ENCODE data around the gene NPAS2.

The NPAS2 gene, protein sequence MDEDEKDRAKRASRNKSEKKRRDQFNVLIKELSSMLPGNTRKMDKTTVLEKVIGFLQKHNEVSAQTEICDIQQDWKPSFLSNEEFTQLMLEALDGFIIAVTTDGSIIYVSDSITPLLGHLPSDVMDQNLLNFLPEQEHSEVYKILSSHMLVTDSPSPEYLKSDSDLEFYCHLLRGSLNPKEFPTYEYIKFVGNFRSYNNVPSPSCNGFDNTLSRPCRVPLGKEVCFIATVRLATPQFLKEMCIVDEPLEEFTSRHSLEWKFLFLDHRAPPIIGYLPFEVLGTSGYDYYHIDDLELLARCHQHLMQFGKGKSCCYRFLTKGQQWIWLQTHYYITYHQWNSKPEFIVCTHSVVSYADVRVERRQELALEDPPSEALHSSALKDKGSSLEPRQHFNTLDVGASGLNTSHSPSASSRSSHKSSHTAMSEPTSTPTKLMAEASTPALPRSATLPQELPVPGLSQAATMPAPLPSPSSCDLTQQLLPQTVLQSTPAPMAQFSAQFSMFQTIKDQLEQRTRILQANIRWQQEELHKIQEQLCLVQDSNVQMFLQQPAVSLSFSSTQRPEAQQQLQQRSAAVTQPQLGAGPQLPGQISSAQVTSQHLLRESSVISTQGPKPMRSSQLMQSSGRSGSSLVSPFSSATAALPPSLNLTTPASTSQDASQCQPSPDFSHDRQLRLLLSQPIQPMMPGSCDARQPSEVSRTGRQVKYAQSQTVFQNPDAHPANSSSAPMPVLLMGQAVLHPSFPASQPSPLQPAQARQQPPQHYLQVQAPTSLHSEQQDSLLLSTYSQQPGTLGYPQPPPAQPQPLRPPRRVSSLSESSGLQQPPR

DNA sequence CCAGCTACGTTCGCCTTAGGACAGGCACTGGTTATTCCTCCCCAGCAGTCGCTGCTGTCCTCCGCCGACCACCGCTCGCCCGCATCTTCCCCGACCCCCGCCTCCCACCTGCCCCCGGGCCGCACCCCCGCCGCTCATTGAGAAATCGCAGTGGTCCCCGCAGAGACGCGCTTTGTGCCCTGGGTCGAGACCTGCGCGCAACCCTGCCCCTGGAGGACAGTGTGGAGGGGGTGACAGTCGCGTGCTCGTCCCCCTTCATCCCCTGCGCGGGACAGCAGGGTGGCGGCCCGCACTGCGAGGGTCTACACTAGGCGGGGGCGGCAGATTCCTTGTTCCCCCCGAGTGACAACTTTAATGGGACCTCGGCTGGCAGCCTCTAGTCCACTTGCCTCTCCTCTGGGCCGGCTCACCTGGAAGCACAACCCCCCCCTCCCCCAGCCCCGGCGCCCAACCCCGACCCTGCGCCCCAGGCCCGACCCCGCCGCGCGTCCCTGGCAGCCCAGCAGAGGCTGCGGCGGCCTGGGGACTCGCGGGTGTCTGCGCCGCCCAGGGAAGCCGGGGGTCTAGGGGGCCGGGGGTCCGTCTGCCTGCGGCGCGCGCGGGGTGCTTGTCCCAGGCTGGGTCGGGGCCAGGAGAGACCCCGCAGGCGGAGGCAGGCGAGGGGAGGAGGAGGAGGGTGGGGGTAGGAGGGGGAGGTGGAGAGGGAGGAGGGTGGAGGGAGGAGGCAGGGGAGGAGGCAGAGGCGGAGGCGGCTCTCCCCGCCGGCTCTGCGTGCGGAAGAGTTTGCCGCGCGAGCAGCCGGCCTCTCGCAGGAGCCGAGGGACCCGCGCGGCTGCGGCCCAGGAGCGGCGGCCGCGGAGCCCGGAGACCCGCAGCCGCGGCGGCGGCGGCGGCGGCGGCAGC, at the start of gene NPAS2:
TSS of gene NPAS2 (plus strand) at position 770 of the 903 bp plus-strand sequence. CDS start 84,616 bp downstream, outside the sequence.
- no peak for DNase-seq

DNA sequence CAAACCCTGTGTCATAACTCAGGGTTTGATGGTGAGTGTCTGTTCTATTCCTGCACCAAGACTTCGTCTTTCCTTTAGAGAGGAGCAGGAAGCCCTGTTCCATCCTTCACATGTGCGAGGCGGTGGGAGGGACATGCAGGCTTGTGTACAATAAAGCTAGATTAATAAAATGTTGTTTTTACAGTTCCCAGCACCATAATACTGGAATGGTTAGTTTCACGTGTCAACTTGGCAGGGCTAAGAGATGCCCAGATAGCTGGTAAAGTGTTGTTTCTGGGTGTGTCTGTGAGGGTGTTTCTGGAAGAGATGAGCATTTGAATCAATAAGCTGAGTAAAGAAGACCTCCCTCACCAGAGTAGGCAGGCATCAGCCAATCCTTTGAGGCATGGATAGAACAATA, 48.8 kb upstream of the NPAS2 start:
- DNase-seq = no peak

DNA sequence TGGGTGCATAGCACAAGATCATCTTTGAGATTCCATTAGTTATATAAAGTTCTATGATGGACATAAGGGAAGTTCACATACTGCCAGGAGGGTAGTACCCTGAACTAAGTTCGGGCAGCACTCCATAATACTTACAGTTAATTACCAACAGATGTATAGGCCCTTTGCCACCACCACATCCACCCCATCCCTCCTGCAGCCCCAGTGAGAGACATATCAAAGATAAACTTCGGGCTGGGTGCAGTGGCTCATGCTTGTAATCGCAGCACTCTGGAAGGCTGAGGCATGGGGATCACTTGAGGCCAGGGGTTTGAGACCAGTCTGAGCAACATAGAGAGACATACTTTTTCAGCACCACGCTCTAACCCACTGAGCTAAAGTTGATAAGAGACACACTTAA, 46.4 kb upstream of the NPAS2 start:
- no peak for DNase-seq

DNA sequence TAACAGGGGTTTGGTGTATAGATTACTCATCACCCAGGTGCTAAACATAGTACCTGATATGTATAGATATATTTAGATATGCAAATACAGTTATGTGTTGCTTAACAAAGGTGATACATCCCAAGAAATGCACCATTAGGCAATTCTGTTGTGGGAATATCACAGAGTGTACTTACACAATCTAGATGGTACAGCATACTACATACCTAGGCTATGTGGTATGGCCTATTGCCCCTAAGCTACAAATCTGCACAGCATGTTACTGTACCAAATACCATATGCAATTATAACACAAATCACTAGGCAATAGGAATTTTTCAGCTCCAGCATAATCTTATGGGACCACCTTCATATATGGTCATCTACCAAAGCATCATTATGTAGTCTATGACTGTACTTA, 43.5 kb upstream of the NPAS2 start:
- DNase-seq = no peak

DNA sequence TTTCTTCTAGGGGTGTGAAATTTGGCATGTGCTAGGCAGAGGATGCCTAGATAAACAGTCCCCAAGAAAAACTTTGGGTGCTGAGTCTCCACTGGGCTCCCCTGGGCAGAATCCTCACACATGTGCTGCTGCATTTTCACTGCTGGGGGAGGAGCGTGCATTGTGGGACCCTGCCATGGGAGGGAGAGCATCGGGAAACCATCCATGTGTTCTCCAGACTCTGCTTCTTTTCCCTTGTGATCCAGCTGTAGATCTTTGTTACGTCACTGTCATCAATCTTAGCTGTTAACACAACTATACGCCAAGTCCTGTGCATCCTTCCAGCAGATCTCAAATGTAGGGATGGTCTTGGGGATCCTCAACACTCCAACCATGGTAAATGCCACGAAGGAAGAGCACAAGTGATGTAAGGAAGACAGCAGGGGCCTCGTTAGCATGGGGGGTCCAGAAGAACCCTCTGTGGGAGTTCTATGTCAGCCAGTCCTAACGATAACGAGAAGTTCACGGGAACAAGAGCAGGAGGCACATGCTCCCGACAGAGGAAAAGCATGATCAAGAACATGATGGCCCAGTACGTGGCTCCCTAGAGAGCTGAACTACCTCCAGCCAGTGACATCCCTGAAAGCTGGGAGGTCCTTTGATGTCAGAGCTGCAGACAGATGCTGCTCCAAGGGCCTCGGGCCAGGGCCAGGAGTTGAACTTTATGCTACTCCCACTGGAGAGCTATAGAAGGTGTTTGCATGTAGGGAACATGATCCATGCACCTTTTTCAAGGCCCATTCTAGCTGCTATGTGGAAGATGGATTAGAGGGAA, 41.1 kb upstream of the NPAS2 start:
- no peak for DNase-seq

DNA sequence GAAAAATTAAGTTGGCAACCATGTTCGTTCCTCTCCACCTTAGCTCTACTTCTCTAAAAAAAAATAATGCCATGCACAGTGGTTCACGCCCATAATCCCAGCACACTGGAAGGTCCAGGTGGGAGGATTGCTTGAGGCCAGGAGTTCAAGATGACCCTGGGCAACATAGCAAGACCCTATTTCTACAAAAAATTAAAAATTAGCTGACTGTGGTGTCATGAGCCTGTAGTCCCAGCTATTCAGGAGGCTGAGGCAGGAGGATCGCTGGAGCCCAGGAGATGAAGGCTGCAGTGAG, 40.1 kb upstream of the NPAS2 start:
- no peak for DNase-seq

DNA sequence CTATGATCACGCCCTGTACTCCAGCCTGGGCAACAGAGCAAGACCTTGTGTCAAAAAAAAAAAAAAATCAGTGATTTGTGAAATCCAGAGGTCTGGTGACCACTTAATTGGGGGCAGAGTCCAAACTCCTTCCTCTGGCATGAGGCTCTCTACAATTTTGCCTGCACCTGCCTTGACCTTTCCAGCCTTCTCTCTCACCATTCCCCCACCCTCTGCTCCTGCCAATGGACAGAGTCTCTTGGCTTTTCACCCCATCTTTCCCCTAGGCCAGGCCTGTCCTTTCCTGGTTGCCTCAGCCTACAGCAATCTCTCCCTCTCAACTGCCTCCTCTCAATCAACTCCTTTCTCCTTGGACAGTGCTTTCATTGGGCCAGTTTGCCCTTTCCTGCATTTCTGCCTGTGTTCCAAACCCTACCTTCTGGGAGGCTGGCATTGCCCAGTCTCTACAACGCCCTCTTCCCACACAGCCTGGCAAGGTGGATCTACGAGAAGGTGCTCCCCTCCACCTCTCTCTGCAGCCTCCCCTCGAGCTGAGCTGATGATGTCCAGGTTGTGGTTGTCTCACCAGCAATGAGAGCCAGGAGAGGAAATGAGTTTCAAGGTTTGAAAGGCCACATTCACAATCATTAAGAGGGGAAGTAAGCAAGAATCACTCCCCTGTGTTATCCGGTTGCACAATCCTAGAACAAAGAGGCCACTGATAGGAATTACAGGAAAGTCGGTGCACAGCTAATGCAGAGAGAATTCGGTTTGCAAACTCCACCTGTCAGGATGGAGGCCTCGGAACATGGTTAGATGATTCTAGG, 39.5 kb upstream of the NPAS2 start:
- no peak for DNase-seq

DNA sequence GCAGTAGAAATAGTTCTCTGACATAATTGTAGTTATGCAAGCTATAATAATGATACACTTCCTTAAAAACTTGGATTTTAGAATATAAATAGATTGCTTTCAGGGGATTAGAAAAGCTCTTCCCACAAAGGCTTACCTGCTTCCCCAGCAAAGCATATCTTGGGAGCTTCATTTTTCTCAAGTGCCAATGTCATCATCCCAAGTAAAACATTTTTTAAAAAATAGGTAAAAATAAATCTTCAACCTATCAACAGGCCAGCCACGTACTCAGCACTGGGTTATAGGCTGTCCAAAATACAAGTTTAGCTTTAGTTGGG, 39.0 kb upstream of the NPAS2 start:
- DNase-seq = no peak

DNA sequence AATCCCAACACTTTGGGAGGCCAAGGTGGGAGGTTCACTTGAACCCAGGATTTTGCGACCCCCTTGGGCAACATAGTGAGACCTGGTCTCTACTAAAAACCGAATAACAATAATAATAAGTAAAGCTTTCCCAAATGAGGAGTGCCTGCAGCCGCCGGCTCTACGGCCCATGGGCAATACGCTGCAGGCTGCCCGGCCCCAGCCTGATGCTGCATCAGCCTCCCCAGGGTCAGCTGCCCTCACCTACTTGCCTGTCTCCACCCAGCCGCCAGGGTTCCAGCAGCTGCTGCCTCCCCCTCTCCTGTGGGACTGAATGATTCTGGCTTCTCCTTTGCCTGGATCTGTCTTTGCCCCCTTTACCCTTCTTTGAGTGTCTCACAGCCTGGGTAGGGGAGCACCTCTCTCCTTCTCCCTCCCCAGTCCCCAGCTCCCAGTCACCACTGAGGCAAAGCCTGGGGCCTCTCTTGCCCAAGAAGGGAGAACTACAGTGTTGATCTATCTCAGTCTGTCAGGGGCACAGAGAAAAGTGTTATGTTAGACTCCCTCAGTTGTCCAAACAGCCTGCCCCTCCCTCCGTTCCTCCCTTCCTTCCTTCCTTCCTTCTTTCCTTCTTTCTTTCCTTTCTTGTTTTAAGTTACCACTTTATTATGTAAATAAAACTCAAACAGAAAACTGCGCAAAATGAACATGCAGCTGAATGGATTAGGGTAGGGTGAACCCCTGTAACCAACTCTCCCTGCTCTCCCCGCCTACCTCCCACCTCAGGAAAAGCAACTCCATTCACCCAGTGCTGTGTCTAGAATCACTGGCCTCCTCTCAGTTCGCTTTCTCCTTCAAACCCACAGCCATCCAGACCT, 38.2 kb upstream of the NPAS2 start:
- DNase-seq = no peak

DNA sequence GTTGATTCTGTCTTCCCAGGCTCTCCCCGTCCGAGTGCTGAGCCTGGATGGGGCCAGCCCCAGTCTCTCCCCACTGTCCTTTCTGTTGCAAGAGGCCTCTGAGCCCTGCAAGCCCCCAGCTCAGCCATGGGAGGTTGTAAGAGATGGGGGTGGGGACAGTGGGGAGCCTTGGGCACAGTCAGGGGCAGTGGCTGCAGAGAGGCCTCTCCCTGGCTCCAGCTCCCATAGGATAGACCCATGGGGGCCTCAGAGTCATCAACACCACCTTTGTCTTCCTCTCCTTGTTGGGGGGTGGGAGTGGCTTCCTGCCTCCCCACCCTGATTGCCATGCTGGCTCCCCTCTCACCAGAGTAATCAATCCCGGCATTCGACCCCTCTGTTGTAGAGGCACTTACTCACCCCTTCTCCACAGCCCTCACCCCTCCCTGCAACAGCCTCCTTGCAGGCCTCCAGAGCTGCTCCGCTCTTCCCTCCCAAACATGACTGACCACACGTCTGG, 37.5 kb upstream of the NPAS2 start:
- no peak for DNase-seq

DNA sequence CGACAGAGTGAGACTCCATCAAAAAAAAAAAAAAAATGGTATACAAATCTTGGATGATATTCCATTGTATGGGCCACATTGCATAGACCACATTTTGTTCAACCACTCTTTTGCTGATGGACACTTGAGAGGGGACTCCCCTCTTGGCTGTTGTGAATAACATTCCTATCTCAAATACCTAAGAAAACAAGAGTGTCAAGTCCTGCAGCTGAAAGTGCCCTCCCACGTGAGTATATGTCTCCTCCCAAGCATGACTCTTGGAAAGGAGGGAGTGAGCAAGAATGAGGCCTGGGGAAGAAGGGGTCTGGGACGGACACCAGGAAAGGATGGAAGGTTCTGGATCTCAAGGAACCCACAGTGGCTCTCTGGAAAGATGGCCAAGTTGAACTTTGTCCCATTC, 36.0 kb upstream of the NPAS2 start:
- no peak for DNase-seq

DNA sequence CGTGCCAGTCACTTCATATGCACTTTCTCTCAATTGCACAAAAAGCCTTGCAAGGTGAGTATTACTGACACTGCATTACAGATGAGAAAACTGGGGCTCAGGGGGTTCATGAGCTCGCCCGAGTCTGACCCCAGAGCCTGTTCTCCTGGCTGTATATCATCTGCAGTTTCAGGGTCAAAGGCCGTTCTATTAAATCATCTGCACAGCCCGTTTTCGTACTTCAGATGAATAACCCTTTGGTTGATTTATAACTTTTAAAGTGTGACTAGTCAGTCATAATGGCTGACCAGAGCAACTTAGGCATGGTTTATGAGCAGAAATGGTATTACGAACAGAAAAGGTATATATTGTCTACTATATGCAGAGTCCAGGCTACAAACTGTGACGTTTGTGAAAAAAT, 35.3 kb upstream of the NPAS2 start:
- no peak for DNase-seq

DNA sequence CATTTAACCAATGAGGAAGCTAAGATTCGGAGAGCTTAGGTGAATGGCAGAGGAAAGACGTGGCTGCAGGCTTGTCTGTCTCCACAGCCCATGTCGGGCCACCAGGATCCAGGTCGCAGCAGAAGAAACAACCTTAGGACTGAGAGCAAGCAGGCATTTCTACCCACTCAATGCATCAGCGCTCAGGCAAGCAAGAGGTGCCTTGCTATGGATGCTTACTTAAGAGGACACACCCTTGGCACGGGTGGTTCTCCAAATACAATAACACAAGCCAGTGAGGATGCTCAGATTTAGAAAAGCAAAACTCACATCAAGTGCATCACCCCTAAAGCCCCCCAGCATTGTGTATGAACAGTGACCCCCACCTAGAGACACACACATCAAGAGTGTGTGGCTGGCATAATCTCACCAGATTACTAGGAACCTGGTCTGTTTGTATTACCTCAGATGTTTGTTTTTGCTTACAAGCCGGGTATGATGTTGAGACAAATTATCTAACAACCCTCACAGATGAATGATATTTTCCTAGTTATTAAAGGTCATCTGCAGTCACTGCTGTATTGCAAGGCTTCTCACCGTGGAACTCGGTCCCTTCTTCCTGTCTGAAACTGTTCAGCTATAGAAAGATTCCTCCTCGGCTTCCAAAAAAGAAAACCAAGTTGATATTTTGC, 34.2 kb upstream of the NPAS2 start:
- no peak for DNase-seq

DNA sequence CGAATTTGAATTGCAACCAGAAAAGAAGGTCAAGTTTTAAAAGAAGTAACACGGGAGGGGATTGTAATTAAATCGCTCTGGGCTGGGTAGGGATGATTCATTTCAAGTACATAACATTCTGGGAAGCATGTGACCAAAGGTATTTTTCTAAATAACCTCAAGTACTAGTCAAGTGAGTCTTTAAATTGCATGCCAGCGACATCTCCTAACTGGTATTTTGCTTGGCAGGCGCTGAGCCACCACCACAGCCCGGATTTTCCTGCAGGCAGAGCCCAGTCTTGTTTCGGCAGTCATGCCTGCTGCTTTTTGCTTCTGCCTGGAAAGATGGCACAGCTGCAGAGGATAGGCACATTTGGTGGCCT, 33.7 kb upstream of the NPAS2 start:
- no peak for DNase-seq

DNA sequence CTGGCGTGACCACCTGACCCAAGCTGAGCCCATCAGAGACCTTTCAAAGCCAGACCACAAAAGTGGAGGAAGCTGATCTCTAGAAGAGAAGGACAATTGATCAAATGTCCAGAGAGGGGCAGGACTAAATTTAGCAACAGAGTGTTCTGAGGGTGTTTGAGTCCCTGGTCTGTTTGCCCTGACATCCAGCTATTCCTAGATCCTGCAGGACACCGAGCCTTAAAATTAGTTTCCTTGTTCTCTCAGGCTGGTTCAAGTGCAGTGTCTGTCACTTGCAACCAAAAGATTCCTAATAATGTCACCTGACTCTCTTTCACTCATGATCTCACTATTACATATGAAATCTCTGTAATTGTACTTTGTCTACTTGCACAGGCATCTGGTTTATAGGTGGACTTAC, 33.0 kb upstream of the NPAS2 start:
- DNase-seq = no peak

DNA sequence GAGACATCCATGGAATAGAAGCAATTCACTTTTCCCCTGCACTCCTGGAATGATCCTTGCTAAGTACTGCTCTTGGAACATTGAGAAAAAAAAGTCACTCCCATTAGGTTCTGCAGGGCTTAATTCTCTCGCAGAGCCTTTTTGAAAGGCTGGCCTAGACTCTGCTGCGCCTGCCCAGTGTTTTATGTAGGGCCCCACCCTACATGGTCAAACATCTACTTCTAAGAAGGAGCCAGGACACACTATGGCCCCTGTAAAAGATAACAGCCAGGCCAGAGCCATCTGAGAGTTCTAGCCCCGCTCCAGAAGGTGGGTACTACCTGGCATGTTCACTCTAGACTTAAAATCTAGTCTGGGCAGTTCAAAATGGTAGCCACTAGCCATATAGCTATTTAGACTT, 30.6 kb upstream of the NPAS2 start:
- DNase-seq = no peak

DNA sequence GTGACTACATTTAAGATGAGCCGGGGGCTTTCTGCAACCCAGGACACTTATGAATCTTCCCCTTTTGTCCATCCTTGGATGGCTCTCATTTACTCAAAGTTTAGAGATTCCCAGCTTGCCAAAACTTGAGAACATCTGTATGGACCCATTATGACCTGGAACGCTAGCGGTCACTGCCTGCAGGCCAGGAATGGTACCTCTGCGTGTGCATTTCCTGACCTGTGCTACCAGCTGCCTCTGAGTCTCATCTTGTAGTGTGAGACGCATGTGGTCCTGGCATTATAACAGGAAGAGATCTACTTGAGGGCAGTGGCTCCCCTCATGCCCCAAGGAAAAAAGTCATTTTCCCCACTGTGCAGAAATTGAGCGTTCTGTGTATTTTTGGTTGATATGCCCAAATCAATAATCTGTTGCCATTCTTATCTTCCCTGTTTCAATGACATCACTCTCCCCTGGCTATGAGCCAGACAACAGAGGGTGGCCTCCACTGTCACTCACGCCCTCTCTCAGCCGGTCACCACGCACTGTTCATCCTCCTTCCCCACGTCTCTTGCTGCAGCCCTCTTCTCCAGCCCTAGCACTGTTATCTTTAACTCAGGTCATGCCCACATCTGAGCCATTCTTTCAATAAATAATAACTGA, 28.5 kb upstream of the NPAS2 start:
- no peak for DNase-seq

DNA sequence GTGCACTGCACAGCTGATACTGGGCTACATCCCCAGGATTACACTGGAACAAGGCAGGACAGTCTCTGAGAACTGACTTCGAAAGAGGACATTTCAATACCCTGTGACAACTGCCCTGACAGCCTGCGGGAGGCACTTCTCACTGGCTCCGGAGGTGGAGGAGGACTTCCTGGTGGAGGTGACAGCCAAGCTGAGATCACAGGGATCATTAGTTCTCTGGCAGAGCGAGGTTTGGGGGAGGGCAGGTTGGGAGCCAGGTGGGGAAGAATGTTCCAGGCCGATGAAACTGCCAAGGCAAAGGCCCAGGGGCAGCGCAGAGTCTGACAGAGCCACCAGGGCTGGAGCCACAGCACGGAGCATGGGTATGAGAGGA, 28.0 kb upstream of the NPAS2 start:
- no peak for DNase-seq

DNA sequence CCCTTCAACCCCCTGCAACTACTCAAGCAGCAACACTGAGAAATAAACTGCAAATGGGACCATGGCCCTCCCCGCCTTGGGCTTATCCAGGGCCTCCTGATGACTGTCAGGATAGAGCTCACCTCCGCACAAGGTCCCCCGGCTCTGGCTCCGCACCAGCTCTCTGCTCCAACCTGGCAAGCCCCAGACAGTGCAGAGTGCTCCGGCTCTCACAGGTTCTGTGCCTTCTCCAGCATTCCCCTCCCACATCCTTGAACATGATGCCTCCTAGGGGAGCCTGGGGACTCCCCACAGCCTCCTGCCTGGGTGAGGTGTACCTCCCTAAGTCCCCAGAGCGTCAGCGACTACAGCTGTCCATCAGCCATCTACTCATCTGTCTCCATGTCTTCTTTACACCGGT, 26.7 kb upstream of the NPAS2 start:
- DNase-seq = no peak

DNA sequence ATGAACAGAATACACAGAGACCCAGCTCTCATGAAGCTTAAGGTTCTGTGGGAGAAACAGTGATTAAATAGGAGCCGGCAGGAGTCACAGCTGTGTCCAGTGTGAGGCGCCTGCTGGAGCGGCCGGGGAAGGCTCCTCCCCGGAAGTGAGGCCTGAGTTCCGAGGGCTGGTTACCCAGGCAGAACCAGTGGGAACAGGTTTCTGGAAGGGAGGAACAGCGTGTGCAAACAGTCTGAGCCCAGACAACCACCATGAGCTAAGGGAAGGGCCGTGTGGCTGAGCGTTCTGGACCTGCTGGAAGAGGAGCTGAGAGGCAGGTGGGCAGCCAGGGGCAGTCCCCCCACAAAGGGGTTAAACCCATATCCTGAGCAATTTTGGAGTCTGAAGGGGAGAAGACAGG, 26.0 kb upstream of the NPAS2 start:
- DNase-seq = no peak
